SK-N-MC (cell line): ENCODE results near the gene VIT.

Experiments
- DNase-seq: peaks from one replicate; pipeline ENCODE4 v3.0.0-alpha.2; 2011; ENCODE audit warnings: low read depth, low spot score
- H3K27ac ChIP-seq: fragments of 200-600 bp; sonication (generic); 2 replicates; pipeline ENCODE4 v1.5.1; 2016; ENCODE audit warnings: mixed run types
- H3K36me3 ChIP-seq: fragments of 200-600 bp; sonication (generic); 2 replicates; pipeline ENCODE4 v1.6.1; 2017; ENCODE audit warnings: antibody characterized with exemption, low read length, mixed read lengths; ENCODE audit not compliant: insufficient read depth
- H3K4me3 ChIP-seq: fragments of 200-600 bp; sonication (generic); 2 replicates; pipeline ENCODE4 v1.5.1; 2016
- H3K9ac ChIP-seq: fragments of 200-600 bp; sonication (generic); 2 replicates; pipeline ENCODE4 v1.8.0; 2017; ENCODE audit warnings: mixed run types, mixed read lengths; ENCODE audit not compliant: insufficient read length
- H3K9me3 ChIP-seq: fragments of 200-600 bp; sonication (generic); 2 replicates; pipeline ENCODE4 v1.6.1; 2017; ENCODE audit warnings: low read depth, mild to moderate bottlenecking, antibody characterized with exemption, low read length, moderate library complexity, mixed read lengths
- EZH2 ChIP-seq: fragments of 200-600 bp; sonication (generic); IDR thresholded peaks from one replicate; pipeline ENCODE4 v1.6.1; 2017; ENCODE audit warnings: antibody characterized with exemption
- FOXP2 ChIP-seq: optimal IDR thresholded peaks from 2 replicates; pipeline ENCODE3; 2011; ENCODE audit warnings: mild to moderate bottlenecking, moderate library complexity; ENCODE audit not compliant: insufficient read depth; ENCODE audit errors: extremely low read length, control extremely low read depth
- POLR2AphosphoS5 ChIP-seq: IDR thresholded peaks from 2 replicates; pipeline ENCODE4 v1.6.1; 2012; ENCODE audit warnings: mild to moderate bottlenecking, low read depth, low read length, borderline replicate concordance

VIT gene

DNA sequence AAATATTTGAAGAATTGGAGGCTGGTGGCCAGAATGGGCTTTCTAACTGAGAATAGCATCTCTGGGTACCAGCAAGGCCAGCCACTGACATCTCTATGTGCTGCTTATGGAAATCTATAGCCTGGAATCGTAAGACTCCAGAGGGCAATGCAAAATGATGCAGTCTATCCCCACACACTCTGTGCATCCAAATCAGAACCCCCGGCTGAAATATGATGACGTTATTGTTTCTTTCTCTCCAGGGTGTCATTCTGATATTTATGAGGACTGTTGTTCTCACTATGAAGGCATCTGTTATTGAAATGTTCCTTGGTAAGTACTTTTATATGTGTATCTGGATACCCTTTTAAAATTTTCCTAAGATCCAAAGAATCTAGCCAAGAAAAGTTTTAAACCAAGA lies 19.6 kb downstream of the VIT start:
- Histone ChIP-seq H3K36me3 (no peaks in the 10 kb centered on the region), H3K27ac (no peak overlapping the region), H3K9ac (no peak overlapping the region), H3K4me3 (no peak overlapping the region), H3K9me3 (no peaks in the 10 kb centered on the region)
- no peak for DNase-seq
- TF ChIP-seq EZH2 (no peak), FOXP2 (no peak), POLR2AphosphoS5 (no peak)

DNA sequence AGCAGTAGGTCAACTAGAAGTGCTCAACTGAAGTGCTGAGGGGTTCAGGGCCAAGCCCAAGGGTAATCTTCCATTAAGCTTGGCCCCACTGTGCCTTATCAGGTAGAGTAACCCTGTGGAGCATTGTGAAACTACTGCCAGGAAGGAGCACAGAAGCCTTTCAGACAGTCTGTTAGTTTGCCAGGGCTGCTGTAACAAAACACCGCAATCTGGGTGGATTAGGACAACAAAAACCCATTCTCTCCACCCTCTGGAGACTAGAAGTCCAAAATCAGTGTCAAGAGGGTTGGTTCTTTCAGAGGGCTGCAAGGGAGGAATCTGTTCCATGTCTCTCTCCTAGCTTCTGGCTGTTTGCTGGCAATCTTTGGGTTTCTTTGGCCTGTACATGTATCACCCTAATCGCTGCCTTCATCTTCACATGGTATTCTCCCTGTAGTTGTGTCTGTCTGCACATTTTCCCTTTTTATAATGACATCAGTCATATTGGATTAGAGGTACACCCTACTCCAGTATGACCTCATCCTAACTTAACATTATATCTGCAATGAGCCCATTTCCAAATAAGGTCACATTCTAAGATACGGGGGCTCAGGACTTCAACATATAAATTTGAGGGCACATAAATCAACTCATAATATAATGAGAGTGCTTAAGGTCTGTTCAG lies 21.2 kb downstream of the VIT start:
- TF ChIP-seq POLR2AphosphoS5 (no peak), FOXP2 (no peak), EZH2 (no peak)
- H3K4me3 ChIP-seq = no peak overlapping the region
- DNase-seq = no peak
- no peaks in the 10 kb centered on the region for H3K9me3 ChIP-seq
- no peaks in the 10 kb centered on the region for H3K36me3 ChIP-seq
- no peak overlapping the region for H3K27ac ChIP-seq
- no peak overlapping the region for H3K9ac ChIP-seq

DNA sequence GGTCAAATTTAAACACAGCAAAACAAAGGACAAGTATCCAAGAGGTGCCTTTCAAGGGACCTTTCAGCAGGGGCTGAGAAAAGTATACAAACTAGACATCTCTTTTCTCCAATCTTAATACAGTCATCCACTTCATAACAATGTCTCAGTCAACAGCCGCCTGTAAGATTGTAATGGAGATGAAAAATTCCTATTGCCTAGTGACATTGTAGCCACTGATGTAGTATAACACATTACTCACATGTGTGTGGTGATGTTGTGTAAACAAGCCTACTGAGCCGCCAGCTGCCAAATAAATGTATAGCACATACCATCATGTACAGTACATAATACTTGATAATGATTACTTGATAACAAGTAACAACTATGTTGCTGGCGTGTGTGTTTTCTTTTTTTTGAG lies 31.0 kb downstream of the VIT start:
- Histone ChIP-seq H3K9me3 (no peaks in the 10 kb centered on the region), H3K36me3 (no peaks in the 10 kb centered on the region), H3K4me3 (no peak overlapping the region), H3K9ac (no peak overlapping the region), H3K27ac (no peak overlapping the region)
- TF ChIP-seq FOXP2 (no peak), EZH2 (no peak), POLR2AphosphoS5 (no peak)
- DNase-seq = no peak

DNA sequence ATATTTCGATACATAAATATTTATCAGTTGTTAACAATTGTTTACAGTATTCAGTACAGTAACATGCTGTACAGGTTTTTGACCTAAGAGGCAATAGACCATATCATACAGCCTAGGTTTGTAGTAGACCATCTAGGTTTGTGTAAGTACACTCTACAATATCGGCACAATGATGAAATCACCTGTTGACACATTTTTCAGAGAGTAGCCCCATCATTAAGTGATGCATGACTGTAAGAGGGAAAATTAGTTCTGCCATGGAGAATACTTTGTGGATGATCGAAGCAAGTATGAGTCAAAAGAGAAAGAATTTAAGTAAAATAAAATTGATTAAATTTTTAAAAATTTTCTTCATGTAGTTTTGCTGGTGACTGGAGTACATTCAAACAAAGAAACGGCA lies 32.6 kb downstream of the VIT start:
- TF ChIP-seq EZH2 (no peak), FOXP2 (no peak), POLR2AphosphoS5 (no peak)
- H3K27ac ChIP-seq = no peak overlapping the region
- no peak overlapping the region for H3K4me3 ChIP-seq
- H3K9ac ChIP-seq = no peak overlapping the region
- no peak for DNase-seq
- no peaks in the 10 kb centered on the region for H3K9me3 ChIP-seq
- H3K36me3 ChIP-seq = no peaks in the 10 kb centered on the region

DNA sequence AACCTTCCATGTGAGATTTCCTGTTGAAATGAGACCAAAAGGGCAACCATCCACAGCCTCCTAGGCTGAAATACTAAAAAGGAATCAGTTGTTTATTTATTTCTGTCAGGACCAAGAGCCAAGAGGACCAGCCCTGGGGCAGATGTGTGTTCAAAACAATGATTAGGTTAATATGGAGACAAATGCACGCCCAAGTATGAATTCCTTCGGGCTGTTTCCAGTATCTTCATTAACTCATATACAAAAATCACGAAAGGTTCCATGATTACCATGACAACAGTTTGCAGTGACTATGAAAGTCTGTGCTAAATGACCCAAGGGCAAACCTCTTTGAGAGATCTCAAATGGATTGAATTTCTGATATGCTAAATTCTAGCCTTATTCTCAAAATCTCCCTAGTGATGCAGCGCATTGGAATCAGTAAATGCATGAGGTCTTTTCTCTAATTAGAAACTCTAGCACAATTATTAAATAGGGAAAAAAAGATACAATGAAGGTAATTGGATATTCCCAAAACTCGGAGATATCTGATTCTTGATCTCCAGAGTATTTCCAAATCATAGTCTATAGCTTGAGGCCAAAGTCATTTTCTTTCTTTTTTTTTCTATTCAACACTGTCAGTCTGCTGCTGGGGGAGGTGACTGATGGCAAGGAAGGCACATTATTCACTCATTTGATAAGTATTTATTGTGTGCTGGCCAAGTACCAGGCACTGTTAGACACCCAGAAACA lies 35.6 kb downstream of the VIT start:
- no peak overlapping the region for H3K9ac ChIP-seq
- peak overlapping the region; percentile 44 for H3K4me3 ChIP-seq
- peak overlapping the region; percentile 72 for H3K27ac ChIP-seq
- TF ChIP-seq POLR2AphosphoS5 = no peak
- TF ChIP-seq FOXP2 = no peak
- TF ChIP-seq EZH2 = no peak
- DNase-seq = peak; percentile 48
- H3K9me3 ChIP-seq = no peaks in the 10 kb centered on the region
- H3K36me3 ChIP-seq = no peaks in the 10 kb centered on the region

DNA sequence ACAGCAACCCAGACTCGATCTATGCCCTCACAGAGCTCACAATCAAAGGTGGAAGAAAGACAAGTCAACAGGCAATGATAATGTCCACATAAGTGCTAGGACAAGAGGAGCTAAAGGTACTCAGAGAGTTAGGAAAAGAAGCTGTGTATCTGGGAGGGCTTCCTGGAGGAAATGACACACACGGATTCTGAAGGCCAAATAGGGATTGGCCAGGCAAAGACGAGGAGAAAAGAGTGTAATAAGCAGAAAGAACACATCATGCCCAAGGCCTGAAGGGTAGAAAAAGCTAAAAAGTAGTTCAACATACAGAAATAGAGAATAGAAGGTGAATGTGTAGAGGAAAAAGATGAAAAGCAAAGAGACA lies 36.1 kb downstream of the VIT start:
- Histone ChIP-seq H3K9me3 (no peaks in the 10 kb centered on the region), H3K36me3 (no peaks in the 10 kb centered on the region), H3K27ac (peak overlapping the region; percentile 72; the same call in 1 of the 2 replicates), H3K4me3 (peak overlapping the region; percentile 44), H3K9ac (no peak overlapping the region)
- TF ChIP-seq EZH2 = no peak
- TF ChIP-seq FOXP2 = no peak
- no peak for TF ChIP-seq POLR2AphosphoS5
- no peak for DNase-seq

DNA sequence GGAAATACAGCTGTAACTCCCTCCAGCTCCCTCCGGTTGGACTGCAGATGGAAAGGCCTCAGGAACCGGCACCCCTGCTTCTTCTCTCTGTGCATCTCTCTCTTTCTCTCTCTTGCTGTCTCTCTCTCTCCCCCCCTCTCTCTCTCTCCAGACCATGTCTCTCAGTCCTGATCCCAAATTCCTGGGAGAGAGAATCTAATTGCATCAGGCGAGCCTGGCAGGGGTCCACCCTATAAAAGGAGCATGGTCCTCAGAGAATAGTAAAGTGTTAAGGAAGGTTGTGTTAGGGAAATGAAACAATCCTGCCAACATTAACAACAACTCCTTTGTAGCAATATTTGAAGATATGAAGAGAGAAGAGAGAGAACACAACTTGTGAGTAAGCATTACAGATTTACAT lies 36.7 kb downstream of the VIT start:
- no peaks in the 10 kb centered on the region for H3K9me3 ChIP-seq

DNA sequence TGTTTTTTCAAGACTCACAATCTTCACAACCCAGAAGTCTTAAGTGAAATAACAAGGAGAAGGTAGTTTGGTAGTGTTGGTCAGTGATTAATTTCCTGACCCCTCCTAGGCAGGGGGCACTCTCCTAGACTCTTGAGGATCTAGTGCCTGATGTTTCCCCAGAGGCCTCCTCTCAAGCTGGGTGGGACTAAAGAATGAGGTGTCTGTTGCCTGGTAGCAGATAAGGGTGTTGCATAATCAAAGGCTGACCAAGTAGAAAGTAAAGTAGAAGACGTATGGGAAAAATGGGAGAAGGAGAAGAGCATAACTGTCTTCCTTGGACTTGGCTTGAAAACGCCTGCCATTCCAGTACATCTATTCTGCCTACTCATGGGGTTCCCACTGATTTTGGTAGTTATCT lies 37.8 kb downstream of the VIT start:
- no peak overlapping the region for H3K27ac ChIP-seq
- no peaks in the 10 kb centered on the region for H3K9me3 ChIP-seq
- no peak overlapping the region for H3K9ac ChIP-seq
- DNase-seq = no peak
- TF ChIP-seq FOXP2 = no peak
- TF ChIP-seq EZH2 = no peak
- no peak for TF ChIP-seq POLR2AphosphoS5
- H3K4me3 ChIP-seq = no peak overlapping the region
- no peaks in the 10 kb centered on the region for H3K36me3 ChIP-seq

More for the DNA sequence above, 36.7 kb downstream of the VIT start:
- Histone ChIP-seq H3K9ac (no peak overlapping the region), H3K27ac (peak overlapping the region; percentile 5; the same call in 1 of the 2 replicates), H3K4me3 (no peak overlapping the region; the same call in 1 of the 2 replicates), H3K36me3 (no peaks in the 10 kb centered on the region)
- no peak for DNase-seq
- TF ChIP-seq POLR2AphosphoS5 (no peak), EZH2 (no peak), FOXP2 (no peak)
